Fibroblast of skin of right biceps (primary cell): ENCODE data around the gene THEM4.
"Not testable (repeated sequence)": the region's sequence is repeated elsewhere in the genome, so short reads cannot be mapped to it uniquely, and the experiment has no call there.

Experiments used
- DNase-seq: peaks from one replicate; pipeline ENCODE4 v3.0.0-alpha.2; 2013

THEM4 gene

DNA sequence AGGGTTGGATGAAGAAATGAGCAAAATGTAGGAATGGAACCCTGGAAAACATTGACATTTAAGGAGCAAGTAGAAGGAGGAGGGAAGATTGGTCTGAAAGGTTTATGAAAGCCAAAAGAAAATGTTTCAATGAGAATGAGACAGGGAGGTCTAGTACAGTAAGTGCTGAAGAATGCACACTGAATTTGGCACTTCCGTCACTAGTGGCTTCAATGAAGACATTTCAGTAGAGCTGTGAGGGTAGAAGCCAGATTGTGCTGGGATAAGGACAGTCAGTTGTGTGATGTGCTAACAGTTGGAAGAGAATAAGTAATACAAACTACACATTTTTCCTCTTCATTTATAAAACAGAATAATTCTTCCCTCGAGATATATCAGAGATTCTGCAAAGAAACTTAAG lies 17.1 kb downstream of the THEM4 start:
- DNase-seq = peak; percentile 54

DNA sequence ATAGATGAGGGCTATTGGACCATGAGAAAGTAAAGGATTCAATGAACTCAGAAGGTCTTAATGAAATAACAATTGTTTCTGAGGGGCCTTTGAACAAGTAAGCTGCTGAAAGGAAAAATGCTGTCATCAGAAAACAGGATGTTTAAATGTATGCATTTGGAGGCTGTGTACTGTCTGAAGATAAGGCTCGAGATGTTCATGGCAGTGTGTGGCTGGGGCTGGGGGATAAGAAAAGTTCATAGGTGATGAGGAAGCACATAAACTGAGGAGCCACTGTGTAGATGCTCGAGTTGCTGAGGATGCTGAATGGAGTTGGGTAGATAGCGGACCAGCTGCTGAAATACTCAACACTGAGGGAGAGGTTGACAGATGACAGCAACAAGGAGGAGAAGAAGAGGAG lies 17.8 kb downstream of the THEM4 start:
- DNase-seq = no peak

DNA sequence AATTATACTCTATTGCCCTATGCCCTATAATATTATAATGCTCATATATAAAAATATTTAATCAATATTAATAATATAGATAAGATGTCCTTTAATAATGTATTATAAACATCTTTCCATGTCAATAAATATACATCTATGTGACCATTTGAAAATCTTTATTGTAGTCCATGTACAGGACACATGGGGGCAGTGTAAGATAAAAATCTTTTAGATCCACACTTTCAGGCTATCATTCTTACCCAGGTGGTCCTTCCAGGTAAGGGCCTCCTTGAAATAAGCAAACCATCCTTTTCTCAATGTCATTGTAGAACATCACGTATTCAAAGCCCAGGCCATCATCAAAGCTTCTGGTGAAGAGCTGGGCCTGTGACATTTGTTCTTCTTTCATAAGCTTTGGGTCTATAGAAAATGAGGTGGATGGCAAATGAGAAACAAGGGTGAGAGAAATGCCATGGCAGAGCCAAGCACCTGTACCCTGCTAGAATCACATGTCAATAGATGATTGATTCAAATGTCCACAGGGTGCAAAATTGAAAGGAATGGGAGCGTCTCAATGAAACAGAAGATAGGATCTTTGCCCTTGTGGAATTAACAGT lies 20.2 kb downstream of the THEM4 start:
- DNase-seq = no peak

DNA sequence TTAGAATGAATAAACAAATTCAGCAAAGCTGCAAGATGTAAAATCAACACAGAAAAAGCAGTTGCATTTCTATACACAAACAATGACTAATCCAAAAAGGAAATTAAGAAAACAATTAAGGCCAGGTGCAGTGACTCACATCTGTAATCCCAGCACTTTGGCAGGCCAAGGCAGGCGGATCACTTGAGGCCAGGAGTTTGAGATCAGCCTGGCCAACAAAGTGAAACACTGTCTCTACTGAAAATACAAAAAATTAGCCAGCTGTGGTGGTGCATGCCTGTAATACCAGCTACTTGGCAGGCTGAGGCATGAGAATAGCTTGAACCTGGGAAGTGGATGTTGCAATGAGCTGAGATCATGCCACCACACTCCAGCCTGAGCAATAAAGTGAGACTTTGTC lies 22.3 kb downstream of the THEM4 start:
- DNase-seq = no peak

DNA sequence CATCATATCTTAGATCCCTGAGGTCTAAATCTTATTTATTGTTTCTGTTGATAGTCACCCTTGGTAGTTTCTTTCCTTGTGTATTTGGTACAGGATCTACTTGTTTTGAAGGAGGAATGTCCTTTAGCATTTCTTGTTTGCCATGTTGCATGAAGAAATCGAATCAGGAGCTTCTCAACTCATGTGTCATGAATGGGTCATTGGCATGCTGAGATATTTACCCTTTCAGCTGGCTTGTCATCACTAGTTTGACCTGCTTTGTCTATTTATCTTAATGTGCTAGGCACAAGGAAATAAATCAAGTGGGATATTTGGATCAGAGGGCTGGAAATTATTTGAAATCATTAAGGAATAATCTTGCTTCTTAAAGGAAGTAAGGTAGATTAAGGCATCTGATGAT lies 23.8 kb downstream of the THEM4 start:
- DNase-seq = no peak

DNA sequence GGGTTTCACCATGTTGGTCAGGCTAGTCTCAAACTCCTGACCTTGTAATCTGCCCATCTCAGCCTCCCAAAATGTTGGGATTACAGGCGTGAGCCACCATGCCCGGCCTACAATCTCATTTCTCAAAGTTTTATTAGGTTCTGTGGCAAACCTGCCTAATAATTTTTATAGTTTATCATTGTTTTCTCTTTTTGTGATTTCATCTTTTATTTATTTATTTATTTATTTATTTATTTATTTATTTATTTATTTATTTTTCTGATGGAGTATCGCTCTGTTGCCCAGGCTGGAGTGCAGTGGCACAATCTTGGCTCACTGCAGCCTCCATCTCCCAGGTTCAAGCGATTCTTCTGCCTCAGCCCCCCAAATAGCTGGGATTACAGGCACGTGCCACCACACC lies 24.4 kb downstream of the THEM4 start:
- not testable (repeated sequence) for DNase-seq

DNA sequence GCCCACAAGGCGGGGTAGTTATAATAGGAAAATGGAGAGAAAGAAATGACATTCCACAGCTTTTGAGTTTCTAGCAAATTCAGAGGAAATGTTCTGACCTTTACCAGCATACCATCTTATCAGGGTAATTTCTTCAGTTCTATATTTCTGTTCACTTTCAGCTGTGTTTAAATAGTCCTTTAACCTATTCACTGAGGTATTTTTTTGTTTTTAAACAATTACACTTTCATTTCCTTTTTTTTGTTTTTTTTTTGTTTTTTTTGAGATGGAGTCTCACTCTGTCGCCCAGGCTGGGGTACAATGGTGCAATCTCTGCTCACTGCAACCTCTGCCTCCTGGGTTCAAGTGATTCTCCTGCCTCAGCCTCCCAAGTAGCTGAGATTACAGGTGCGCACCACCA lies 24.9 kb downstream of the THEM4 start:
- not testable (repeated sequence) for DNase-seq

DNA sequence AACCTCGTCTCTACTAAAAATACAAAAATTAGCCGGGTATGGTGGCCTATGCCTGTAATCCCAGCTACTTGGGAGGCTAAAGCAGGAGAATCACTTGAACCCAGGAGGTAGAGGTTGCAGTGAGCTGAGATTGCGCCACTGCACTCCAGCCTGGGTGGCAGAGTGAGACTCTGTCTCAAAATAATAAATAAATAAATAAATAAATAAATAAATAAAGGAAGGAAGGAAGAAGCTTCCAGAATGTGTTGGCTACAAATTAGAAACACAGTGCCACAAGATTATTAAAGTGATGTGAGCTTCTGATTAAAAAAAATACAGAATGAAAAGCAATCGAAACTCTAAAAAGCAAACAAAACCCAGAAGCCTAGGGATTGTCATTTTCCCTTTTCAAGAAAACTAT lies 25.4 kb downstream of the THEM4 start:
- DNase-seq = not testable (repeated sequence)

DNA sequence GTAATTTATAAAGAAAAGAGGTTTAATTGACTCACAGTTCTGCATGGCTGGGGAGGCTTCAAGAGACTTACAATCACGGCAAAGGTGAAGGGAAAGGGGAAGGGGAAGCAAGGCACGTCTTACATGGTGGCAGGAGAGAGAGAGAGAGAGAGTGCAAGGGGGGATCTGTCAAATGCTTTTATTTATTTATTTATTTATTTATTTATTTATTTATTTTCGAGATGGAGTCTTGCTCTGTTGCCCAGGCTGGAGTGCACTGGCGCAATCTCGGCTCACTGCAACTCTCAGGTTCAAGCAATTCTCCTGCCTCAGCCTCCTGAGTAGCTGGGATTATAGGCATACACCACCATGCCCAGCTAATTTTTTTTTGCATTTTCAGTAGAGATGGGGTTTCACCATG lies 26.4 kb downstream of the THEM4 start:
- not testable (repeated sequence) for DNase-seq

DNA sequence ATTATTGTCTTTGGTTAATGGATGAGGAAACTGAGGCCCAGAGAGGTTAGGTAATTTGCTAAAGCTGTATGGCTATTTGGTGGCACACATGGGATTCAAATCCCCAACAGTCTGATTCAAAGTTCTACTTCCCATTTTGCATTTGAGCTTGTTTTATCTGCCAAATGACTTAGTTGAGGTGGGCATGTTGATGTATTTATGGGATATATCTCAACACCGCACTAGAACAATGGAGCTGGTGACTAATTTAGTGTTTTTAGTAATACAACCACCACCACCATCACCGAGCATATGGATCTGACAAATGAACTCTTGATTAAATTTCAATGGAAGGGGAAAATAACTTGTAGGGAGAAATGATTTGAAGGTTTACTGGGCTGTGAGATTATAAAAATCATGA lies 26.8 kb downstream of the THEM4 start:
- DNase-seq = no peak

DNA sequence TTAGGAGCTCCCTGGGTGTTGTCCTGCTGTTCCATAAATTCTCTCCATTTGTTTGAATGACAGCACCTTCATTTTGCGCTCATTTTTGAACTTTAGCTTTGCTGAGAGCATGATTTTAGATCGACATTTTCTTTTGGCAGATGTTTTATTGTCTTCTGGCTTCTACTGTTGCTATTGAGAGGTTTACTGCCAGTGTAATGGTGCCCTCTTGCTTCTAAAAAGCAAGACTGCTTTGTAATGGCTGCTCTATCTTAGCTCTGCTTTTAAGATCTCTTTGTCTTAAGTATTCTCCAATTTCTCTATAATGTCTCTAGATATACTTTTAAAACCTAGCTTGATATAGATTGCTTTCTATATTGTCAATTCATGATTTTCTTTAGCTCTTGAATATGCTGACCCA lies 27.8 kb downstream of the THEM4 start:
- no peak for DNase-seq

DNA sequence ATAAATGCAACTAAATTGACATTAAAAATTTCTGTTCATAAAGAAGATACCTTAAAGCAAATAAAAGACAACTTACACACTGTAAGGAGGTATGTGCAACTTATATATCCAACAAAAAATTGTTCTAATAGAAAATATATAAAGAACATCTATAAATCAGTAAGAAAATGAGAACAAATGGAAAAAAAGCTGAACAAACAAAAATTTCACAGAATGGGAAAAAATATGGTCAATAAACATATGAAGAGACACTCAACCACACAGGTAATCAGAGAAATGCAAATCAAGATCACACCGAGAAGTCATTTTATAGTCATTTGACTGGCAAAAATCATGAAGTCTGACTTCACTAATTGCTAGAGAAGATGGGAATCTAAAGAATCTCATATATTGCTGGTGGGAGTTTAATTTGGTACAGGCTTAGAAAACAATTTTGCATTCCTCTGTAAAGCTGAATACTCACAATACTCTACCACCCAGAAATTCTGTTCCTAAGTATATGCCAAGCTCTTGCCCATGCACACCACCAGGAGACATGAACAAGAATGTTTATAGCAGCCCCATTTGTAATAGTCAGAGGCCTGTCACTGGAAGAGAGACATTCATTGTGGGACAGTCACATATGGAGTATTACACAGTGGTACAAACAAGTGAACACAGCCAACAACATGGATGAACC lies 33.8 kb downstream of the THEM4 start:
- no peak for DNase-seq

DNA sequence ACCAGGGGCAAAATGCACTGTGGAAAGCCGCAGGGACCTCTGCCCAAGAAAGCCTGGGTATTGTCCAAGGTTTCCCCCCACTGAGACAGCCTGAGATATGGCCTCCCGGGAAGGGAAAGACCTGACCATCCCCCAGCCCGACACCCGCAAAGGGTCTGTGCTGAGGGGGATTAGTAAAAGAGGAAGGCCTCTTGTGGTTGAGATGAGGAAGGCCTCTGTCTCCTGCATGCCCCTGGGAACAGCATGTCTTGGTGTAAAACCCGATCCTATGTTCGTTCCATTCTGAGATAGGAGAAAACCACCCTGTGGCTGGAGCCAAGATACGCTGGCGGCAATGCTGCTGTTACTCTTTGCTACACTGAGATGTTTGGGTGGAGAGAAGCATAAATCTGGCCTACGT lies 36.5 kb downstream of the THEM4 start:
- DNase-seq = not testable (repeated sequence)

DNA sequence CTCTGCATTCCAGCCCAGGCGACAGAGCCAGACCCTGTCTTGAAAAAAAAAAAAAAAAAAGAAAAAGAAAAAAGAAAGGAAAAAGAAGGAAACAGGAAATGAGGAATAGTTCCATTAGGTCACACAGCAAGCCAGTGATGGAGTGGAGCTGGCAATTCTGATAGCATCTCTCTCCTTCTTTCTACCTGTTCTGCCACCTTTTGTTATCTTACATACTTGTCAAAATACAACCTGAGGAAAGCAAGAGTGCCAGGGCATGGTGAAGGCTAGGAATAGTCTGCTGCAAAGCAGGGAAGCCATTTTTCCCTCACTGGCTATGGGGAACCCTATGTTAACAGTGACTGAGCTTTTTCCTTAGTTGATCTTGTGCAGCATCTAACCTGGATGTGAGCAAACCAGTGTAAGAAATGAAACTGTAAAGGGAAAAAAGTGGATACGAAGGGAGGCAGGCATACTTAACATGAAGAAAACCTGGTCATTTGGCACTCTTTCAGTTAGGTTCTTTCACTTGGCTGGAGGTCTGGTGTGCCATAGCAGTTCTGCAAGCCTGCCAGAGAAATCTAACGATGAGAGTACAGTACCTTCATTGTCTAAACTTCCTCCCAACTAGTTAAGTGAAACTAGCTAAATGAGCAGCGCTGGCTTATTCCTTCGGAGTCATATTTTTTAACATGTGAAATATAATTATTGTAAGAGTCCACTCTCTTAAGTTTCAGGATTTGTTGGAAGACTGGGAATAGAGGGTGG lies 37.9 kb downstream of the THEM4 start:
- DNase-seq = no peak

DNA sequence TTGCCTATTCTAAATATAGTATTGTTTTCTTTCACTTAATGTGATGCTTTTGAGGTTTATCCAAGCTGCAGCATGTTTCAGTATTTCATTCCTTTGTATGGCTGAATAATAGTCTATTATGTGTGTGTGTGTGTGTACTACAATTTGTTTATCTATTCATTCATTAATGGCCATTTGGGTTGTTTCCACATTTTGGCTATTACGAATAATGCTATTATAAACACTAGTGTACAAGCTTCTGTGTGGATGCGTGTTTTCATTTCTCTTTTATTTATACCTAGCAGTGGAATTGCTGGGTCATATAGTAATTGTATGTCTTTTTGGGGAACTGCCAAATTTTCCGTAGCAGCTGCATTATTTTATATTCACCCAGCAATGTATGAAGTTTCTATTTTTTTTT lies 40.8 kb downstream of the THEM4 start:
- no peak for DNase-seq

DNA sequence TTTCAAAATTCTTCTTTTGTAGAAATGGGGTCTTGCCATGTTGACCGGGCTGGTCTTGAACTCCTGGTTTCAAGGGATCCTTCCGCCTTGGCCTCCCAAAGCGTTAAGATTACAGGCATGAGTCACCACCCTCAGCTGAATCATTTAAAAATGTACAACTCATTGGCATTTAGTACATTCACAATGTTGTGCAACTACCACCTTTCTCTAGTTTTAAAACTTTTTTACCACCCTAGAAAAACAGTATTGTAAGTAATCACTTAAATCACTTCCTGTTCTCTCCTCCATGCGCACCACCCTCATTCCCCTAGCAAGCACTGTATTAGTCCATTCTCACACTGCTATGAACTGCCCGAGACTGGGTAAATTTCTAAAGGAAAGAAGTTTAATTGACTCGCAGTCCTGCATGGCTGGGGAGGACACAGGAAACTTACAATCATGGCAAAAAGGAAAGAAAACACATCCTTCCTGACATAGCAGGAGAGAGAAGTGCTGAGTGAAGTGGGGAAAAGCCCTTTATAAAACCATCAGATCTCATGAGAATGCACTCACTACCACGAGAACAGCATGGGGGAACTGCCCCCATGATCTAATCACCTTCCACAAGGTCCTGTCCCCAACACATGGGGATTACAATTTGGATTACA lies 41.4 kb downstream of the THEM4 start:
- peak; percentile 64 for DNase-seq

DNA sequence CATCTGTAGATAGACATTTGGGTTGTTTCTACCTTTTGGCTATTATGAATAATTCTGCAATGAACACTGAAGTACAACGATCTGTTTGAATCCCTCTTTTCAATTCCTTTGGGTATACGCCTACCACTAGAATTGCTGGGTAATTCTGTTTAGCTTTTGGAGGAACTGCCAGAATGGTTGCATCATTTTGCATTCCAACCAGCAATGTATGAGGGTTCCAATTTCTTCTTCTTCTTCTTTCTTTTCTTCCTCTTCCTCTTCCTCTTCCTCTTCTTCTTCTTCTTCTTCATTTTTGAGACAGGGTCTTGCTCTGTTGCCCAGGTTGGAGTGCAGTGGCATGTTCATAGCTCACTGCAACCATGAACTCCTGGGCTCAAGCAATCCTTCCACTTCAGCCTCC lies 42.0 kb downstream of the THEM4 start:
- DNase-seq = no peak

DNA sequence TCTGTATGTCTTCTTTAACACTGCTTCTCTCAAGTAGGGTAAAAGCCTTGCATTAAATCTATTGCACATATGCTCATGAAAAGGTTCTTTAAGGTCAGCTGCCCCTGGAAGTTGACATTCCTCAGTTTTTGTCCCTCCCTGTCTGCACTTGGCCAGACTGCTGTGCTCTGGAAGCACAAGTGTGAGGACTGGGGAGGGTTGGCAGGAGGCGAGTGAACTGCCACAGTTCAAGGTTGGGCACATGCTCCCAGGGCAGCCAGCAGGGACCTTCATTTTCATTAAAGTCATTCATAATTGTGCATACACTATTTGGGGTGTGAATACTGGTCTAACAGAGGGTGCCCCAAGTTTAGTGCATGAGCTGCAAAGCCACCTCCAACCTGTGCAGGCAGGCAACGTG lies 44.9 kb downstream of the THEM4 start:
- DNase-seq = no peak

DNA sequence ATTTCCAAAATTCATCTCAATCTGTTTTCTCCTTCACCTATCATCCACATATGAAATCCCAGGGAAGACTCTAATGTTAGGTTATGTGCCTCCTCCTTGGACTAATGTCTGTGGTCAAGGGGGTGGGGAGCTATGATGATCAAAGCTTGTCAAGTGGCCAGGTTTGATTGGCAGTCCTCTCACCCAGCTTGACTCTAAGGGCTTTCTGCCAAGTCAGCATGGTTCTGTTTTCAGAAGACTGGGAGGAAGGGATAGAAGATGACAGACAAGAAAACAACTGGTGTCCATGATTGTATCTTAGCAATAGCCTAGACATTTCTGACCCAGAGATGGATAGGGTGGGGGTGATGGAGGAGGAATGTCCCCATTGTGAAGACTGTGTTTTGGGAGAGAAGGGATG lies 46.7 kb downstream of the THEM4 start:
- no peak for DNase-seq

DNA sequence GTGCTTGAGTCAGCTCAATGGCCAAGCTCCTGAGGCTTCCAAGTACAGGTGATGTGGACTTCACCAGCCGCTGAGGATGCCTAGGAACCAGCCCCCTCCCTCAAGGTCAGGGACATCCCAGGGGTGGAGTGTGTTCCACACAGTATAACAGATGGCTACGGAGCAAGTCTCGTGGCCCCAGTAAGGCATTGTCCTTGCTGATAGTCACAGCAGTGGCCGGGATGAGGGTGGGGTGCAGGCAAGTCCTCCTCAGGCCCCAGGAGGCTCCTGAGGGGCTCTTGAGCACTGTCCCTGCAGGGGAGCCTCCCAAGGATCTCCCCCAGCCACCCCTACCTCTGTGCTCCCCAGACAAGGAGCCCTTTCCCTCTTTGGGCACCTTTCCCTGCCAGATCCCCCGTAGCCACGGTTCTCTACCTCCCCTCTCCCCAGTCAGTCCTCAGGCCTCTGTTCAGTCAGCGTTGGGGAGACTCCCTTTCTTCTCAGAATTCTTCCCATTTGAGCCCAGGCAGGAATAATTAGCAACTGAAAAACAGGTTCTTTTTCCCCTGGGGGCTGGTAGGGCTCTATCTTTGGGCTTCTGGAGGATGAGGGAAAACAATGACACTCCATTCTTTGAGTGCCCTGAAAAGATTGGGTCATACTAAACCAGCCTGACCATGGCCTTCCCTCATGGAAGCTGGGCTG lies 48.7 kb downstream of the THEM4 start:
- DNase-seq = no peak

DNA sequence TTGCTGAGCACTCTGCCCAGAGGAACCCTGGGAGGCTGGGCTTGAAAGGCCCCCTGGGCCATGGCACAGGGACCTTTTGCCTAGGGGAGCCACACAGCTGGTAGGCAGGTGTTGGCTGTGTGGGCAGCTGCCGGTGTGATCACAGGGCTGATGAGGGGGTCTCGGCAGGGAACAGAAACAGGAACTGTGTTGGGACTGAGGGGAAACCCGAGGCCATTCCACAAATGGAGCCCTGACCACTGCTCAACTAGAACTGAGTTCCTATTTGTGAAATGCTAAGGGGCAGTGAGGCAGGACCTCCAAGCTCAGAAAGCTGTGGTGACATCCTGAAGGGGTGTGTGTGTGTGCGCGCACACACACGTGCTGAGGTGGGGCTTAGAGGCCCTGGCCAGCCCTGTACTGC lies 49.4 kb downstream of the THEM4 start:
- no peak for DNase-seq

DNA sequence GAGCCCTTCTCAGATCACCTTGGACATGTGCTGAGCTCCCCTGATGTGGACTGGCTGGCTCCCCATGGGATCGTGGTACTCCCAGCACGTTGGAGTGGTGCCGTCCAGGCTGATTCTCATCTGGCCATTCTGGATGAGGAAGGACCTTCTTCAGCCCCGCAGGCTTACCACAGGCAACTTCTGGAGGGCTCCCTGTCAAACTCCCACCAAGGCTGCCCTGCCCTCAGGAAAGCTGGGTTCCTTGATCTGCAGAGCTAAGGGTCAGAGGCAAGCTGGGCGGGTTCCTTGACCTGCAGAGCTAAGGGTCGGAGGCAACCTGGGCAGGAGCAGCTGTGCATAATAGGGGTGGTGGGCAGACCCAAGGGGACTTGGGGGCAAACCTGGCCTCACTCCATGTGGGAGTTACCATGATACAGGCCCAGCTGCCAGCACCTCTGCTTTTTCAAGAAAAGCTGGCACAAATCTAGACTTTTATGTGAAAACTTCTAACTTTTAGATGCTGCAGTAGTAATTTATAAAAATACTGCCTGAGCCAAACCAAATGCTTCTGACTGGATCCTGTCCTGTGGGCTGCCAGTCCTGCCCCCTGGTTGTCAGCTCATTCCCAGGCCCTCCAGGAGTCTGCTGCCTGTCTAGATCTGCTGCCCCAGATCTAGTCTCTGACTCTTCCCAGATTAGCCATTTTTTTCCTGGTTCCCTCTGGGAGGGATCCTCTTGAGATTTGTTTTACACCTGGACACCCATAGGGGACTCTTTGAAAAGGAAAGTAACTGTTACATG lies 50.2 kb downstream of the THEM4 start:
- no peak for DNase-seq
